NCI-H1417 treated with DMSO at 0.1 percent for 48 hours (cell line): ENCODE data around the gene BCDIN3D.

ENCODE experiments used
- DNase-seq: peaks from one replicate; lab custom pipeline; 2025; lab: John Stamatoyannopoulos, UW

BCDIN3D gene

GRCh38 chr12:49821373-49822287 lies 21.3 kb downstream of the BCDIN3D start:
- no peak for DNase-seq

GRCh38 chr12:49819786-49820185 lies 23.1 kb downstream of the BCDIN3D start:
- no peak for DNase-seq

GRCh38 chr12:49818241-49818895 lies 24.5 kb downstream of the BCDIN3D start:
- DNase-seq: no peak

- DNase-seq: no peak
These were observed 29.8 kb downstream of the BCDIN3D start for GRCh38 chr12:49813131-49813530.

GRCh38 chr12:49811961-49812401 lies 30.9 kb downstream of the BCDIN3D start:
- no peak for DNase-seq

GRCh38 chr12:49811136-49811535 lies 31.8 kb downstream of the BCDIN3D start:
- DNase-seq: no peak

GRCh38 chr12:49809906-49810389 lies 33.0 kb downstream of the BCDIN3D start:
- DNase-seq: no peak

- DNase-seq: no peak
These were observed 33.5 kb downstream of the BCDIN3D start for GRCh38 chr12:49809381-49809905.

- no peak for DNase-seq
These were observed 34.1 kb downstream of the BCDIN3D start for GRCh38 chr12:49808686-49809380.

GRCh38 chr12:49807991-49808580 lies 34.8 kb downstream of the BCDIN3D start:
- no peak for DNase-seq

GRCh38 chr12:49806877-49807276 lies 36.0 kb downstream of the BCDIN3D start:
- no peak for DNase-seq

GRCh38 chr12:49806321-49806813 lies 36.5 kb downstream of the BCDIN3D start:
- DNase-seq: no peak

- DNase-seq: no peak
These were observed 37.5 kb downstream of the BCDIN3D start for GRCh38 chr12:49805409-49805808.

GRCh38 chr12:49804821-49805220 lies 38.1 kb downstream of the BCDIN3D start:
- no peak for DNase-seq

- no peak for DNase-seq
These were observed 39.0 kb downstream of the BCDIN3D start for GRCh38 chr12:49803693-49804450.

- no peak for DNase-seq
These were observed 41.5 kb downstream of the BCDIN3D start for GRCh38 chr12:49801141-49802063.

- DNase-seq: no peak
These were observed 42.3 kb downstream of the BCDIN3D start for GRCh38 chr12:49800421-49801140.

GRCh38 chr12:49798934-49799333 lies 44.0 kb downstream of the BCDIN3D start:
- no peak for DNase-seq

GRCh38 chr12:49798248-49798647 lies 44.7 kb downstream of the BCDIN3D start:
- DNase-seq: no peak
